CD4-positive, alpha-beta T cell treated with Interleukin-17A for 4 hours (primary cell): Measurements from ENCODE around the gene CROT.
A peak's percentile ranks its signal among the peaks of the same experiment; 100 is the strongest.

Experiments used
- DNase-seq: peaks from one replicate; pipeline ENCODE4 v3.0.0-alpha.2; 2020; ENCODE audit warnings: mixed read lengths

The CROT gene

GRCh38 chr7:87416682-87417587 lies 71.5 kb downstream of the CROT start:
- DNase-seq = peak; percentile 78

- no peak for DNase-seq
Measured at GRCh38 chr7:87420173-87420572, 74.7 kb downstream of the CROT start.

GRCh38 chr7:87424075-87424474 lies 78.6 kb downstream of the CROT start:
- DNase-seq = no peak

GRCh38 chr7:87426160-87426559 lies 80.7 kb downstream of the CROT start:
- DNase-seq = no peak

GRCh38 chr7:87427288-87427687 lies 81.8 kb downstream of the CROT start:
- no peak for DNase-seq

- DNase-seq = no peak
Measured at GRCh38 chr7:87432536-87432935, 87.1 kb downstream of the CROT start.

- DNase-seq = no peak
Measured at GRCh38 chr7:87435546-87435945, 90.1 kb downstream of the CROT start.

GRCh38 chr7:87445897-87446296 lies 100.4 kb downstream of the CROT start:
- DNase-seq = no peak

- no peak for DNase-seq
Measured at GRCh38 chr7:87447116-87447635, 101.7 kb downstream of the CROT start.

GRCh38 chr7:87448388-87448787 lies 102.9 kb downstream of the CROT start:
- DNase-seq = no peak
